COR-L47 (cell line): ENCODE measurements around the gene ATOX1.

ENCODE experiments used
- DNase-seq: peaks from one replicate; lab custom pipeline; 2025; lab: John Stamatoyannopoulos, UW

Gene ATOX1

GRCh38 chr5:151697452-151697851 lies 61.0 kb downstream of the ATOX1 start:
- no peak for DNase-seq

GRCh38 chr5:151696470-151697061 lies 61.9 kb downstream of the ATOX1 start:
- no peak for DNase-seq

- DNase-seq: no peak
Observed at GRCh38 chr5:151695464-151695863, 63.0 kb downstream of the ATOX1 start.

GRCh38 chr5:151694035-151694485 lies 64.4 kb downstream of the ATOX1 start:
- DNase-seq: no peak
